Measurements from ENCODE around the gene CACNA1C. TPM values are rescaled to one million over a fixed set of nuclear protein-coding genes. Genes with fewer than 3 reads are reported as not detected.

CACNA1C gene
- total RNA-seq, 2 donors from 2014 or later: 70.0 to 127 TPM

- H3K9me3 ChIP-seq: no peaks in the 10 kb centered on the region
- no peaks in the 10 kb centered on the region for H3K27me3 ChIP-seq (replicated peaks; ENCODE audit: insufficient read depth)
- no peak overlapping the region for H3K27ac ChIP-seq
- no peak for DNase-seq (ENCODE audit: low spot score)
- peaks cover 0 to 10% of the 10 kb centered on the region in 2 donors for H3K4me1 ChIP-seq (ENCODE audit: control insufficient read depth in 1 of 2, low read depth in 2 of 2)
- H3K4me3 ChIP-seq: no peak overlapping the region
- ATAC-seq (ENCODE audit: insufficient number of reproducible peaks, low FRiP score, low read depth): no peak
- peaks cover 14% of the 10 kb centered on the region for H3K36me3 ChIP-seq
- TF ChIP-seq CTCF (IDR thresholded peaks at IDR 0.05): no peak
Observed at GRCh38 chr12:2484141-2484776, 431.5 kb downstream of the CACNA1C start.

- H3K27me3 ChIP-seq (replicated peaks; ENCODE audit: insufficient read depth): no peaks in the 10 kb centered on the region
- no peak for TF ChIP-seq CTCF (IDR thresholded peaks at IDR 0.05)
- peaks cover 0 to 15% of the 10 kb centered on the region in 2 donors for H3K4me1 ChIP-seq (ENCODE audit: control insufficient read depth in 1 of 2, low read depth in 2 of 2)
- ATAC-seq (ENCODE audit: insufficient number of reproducible peaks, low FRiP score, low read depth) (no peak), DNase-seq (ENCODE audit: low spot score) (no peak)
- no peak overlapping the region for H3K27ac ChIP-seq
- H3K9me3 ChIP-seq: no peaks in the 10 kb centered on the region
- peaks cover 14% of the 10 kb centered on the region for H3K36me3 ChIP-seq
- H3K4me3 ChIP-seq: no peak overlapping the region
Observed at GRCh38 chr12:2485681-2486080, 432.9 kb downstream of the CACNA1C start.

GRCh38 chr12:2486796-2487195 is 434.0 kb downstream of the CACNA1C start:
- H3K4me1 ChIP-seq (ENCODE audit: control insufficient read depth in 1 of 2, low read depth in 2 of 2): peaks cover 0 to 14% of the 10 kb centered on the region in 2 donors
- no peak for TF ChIP-seq CTCF (IDR thresholded peaks at IDR 0.05)
- DNase-seq (ENCODE audit: low spot score): no peak
- peaks cover 14% of the 10 kb centered on the region for H3K36me3 ChIP-seq
- no peak for ATAC-seq (ENCODE audit: insufficient number of reproducible peaks, low FRiP score, low read depth)
- no peaks in the 10 kb centered on the region for H3K27me3 ChIP-seq (replicated peaks; ENCODE audit: insufficient read depth)
- no peaks in the 10 kb centered on the region for H3K9me3 ChIP-seq
- H3K27ac ChIP-seq: no peak overlapping the region
- no peak overlapping the region for H3K4me3 ChIP-seq

- DNase-seq (ENCODE audit: low spot score) (no peak), ATAC-seq (ENCODE audit: insufficient number of reproducible peaks, low FRiP score, low read depth) (no peak)
- H3K4me3 ChIP-seq: no peak overlapping the region
- peaks cover 14% of the 10 kb centered on the region for H3K36me3 ChIP-seq
- no peak for TF ChIP-seq CTCF (IDR thresholded peaks at IDR 0.05)
- peaks cover 0 to 14% of the 10 kb centered on the region in 2 donors for H3K4me1 ChIP-seq (ENCODE audit: control insufficient read depth in 1 of 2, low read depth in 2 of 2)
- no peak overlapping the region for H3K27ac ChIP-seq
- no peaks in the 10 kb centered on the region for H3K9me3 ChIP-seq
- H3K27me3 ChIP-seq (replicated peaks; ENCODE audit: insufficient read depth): no peaks in the 10 kb centered on the region
Observed at GRCh38 chr12:2487278-2487677, 434.5 kb downstream of the CACNA1C start.

GRCh38 chr12:2488131-2488530 is 435.3 kb downstream of the CACNA1C start:
- Histone ChIP-seq H3K9me3 (no peaks in the 10 kb centered on the region), H3K27me3 (replicated peaks; ENCODE audit: insufficient read depth) (no peaks in the 10 kb centered on the region), H3K27ac (no peak overlapping the region), H3K4me1 (ENCODE audit: control insufficient read depth in 1 of 2, low read depth in 2 of 2) (peaks cover 0 to 14% of the 10 kb centered on the region in 2 donors), H3K36me3 (peaks cover 14% of the 10 kb centered on the region), H3K4me3 (no peak overlapping the region)
- no peak for TF ChIP-seq CTCF (IDR thresholded peaks at IDR 0.05)
- no peak for ATAC-seq (ENCODE audit: insufficient number of reproducible peaks, low FRiP score, low read depth)
- DNase-seq (ENCODE audit: low spot score): no peak

All from thoracic aorta (tissue), 2 donors.